GM21529 (cell line): ENCODE measurements around the gene PRPF6.
"Not testable (repeated sequence)": the region's sequence is repeated elsewhere in the genome, so short reads cannot be mapped to it uniquely, and the experiment has no call there.

Experiments
- ATAC-seq: cut with Tn5 transposase; IDR thresholded peaks from one replicate; pipeline ENCODE4 v1.9.1; 2021; ENCODE audit not compliant: unreplicated experiment

PRPF6 gene

DNA sequence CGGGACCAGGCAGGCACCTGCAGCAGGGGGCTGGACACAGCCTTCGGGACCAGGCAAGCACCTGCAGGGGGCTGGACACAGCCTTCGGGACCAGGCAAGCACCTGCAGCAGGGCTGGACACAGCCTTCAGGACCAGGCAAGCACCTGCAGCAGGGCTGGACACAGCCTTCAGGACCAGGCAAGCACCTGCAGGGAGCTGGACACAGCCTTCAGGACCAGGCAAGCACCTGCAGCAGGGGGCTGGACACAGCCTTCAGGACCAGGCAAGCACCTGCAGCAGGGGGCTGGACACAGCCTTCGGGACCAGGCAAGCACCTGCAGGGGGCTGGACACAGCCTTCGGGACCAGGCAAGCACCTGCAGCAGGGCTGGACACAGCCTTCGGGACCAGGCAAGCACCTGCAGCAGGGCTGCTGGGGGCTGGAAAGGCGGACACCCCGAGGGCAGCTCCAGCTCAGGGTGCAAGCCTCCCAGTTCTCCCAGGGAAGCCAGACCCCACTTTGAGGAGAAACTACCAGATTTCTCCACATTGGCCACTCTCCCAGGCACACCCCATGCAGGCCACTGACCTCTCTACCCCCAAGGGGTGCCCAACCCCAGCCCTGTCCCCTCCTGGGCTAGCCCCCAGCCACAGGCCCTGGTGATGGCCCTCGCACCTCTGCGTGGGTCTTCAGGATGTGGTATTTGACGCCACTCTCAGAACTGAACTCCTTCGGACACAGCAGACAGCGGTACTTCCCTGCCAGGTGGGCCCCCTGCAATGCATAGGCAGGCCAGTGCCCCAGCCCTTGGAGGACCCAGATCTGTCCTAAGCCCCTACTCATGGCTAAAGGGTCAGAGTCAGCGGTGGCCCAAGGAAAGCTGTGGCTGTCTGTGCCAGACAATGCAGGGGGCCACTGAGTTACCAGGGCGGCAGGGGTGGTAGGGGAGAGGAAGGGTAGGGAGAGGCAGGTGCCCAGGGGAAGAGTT is 20.0 kb upstream of the PRPF6 start:
- ATAC-seq: not testable (repeated sequence)

GRCh38 chr20:63961664-63962425 is 19.1 kb upstream of the PRPF6 start:
- no peak for ATAC-seq

DNA sequence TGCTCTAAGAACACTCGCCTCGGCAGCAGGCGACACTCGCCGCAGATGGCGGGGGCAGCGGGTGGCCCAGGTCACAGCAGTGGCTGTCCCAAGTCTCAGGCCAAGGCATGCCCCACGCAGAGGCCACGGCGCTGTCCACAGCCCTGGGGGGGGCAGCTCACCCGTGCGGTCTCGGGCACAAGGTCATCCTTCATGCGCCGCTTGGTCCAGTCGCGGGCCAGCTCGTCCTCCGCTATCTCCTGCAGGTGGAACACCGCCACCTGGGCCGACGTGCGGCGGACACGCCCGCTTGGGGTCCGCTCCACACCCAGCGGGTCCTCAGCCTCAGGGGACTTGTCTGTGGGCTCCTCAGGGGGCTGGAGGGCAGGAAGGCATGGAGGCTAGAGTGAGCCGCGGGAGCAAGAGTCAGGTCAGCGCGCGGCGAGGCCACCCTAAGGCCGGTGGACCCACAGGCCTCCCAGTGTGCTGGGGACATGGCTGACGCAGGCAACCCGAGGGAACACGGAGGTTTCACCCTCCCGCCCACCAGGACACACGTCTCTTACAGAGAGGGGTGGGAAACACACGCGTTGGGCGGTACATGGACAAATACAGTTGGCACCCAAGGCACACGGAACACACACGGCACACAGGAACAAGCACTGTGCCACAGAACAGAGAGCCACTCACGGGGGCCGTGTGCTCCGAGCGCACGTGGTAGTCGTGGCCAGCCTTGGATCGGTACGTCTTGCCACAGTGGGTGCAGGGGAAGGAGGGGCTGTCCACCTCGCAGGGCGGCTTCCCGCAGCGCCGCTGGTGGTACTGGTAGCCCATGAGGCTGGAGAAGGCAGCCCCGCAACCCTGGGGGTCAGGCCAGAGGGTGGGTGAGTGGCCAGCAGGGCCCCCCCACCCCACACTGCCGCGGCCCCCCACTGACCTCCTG is 18.2 kb upstream of the PRPF6 start:
- ATAC-seq: no peak

DNA sequence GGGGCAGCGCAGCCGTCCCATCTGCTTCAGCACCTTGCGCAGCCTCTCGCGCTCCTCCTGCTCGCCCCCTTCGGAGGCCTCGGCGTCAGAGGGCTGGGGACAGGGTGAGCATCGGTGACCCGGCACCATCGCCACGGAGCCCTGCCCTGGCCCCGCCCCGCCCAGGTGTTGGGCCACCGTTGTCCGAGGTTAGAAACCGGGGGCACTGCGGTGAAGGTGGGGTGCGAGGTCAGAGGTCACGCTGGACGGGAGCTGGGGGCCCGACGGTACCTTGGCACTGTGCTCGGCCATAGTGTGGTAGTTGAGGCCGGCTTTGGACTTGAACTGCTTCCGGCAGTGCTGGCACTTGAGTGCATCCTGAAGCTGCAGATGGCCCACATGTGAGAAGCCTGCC is 17.6 kb upstream of the PRPF6 start:
- no peak for ATAC-seq

DNA sequence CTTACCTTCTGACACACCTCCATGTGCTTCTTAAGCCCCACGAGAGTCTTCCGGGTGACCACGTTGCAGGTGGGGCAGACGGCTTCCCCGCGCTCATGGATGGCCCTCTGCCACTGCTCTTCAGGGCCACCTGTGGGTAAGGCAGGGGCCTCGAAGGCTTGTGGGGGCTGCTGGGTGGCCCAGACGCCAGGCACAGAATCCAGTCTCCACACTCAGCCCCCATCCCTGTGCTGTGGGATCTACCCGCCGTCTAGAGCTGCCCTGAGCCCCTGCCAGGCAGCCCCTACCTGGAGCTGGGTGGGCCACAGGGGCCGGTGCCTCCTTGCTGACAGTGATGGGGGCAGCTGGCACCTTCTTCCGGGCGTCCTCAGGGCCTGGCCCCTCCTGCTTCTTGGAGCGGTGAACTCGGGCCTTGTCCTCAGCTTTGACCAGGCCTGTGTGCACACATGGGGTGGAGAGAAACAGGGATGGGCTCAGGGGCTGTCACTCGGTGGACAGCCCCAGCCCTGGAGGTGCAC is 17.1 kb upstream of the PRPF6 start:
- ATAC-seq: no peak

DNA sequence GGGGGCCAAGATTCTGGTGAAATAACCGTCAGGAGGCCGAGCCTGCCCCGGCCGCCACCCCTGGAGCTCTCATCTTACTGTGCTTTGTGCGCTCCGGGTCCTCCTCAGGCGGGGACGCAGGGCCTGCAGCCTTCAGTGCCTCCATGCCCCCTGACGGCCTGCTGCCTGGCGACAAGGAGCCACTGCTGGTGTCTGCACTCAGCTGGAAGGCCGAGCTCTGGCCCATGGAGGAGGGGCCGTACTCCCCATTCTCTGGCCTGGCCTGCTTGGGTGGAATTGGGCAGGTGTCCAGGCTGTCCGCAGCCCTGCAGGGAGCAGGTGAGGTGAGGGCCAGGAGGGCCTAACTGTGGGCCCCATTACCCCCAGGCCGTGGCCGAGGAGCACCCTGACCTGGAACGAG is 16.5 kb upstream of the PRPF6 start:
- no peak for ATAC-seq

GRCh38 chr20:63966172-63966943 is 14.6 kb upstream of the PRPF6 start:
- ATAC-seq: no peak

- ATAC-seq: no peak
Observed at GRCh38 chr20:63966944-63967322, 14.0 kb upstream of the PRPF6 start.

GRCh38 chr20:63967330-63968135 is 13.4 kb upstream of the PRPF6 start:
- ATAC-seq: no peak

DNA sequence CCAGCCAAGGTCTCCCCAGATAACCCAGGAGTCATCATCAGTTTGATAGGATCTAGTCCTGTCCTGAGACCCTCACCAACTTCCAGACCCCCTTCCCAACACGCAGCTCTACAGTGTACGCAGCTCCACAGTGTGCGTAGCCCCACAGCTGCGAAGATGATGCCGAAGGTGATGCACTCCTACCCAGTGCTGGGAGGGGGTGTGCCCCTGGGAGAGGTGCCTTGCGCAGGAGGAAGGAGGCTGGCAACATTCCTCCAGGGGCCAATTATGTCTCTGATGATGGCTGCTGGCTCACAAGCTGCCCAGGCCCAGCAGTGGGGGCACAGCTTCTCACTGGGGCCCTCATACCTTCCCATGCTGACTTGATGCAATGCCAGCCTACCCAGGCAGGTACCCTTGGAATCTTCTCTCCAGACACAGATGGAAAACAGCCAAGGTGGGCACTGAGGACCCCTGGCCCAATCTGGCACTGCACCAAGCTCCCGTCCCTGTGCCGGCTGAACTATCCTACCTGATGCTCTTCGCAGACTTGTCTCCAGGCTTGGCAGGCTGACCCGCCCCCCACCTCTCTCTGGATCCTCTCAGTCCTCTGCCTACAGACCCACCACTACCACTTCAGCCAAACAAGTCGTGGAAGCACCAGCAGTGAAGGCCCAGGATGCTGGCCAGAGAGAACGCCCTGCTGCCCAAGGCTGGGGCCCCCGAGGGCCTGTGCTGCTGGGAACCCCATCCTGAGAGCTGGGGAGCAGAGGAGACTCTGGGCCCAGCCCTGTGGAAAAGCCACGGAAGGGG is 12.6 kb upstream of the PRPF6 start:
- no peak for ATAC-seq

DNA sequence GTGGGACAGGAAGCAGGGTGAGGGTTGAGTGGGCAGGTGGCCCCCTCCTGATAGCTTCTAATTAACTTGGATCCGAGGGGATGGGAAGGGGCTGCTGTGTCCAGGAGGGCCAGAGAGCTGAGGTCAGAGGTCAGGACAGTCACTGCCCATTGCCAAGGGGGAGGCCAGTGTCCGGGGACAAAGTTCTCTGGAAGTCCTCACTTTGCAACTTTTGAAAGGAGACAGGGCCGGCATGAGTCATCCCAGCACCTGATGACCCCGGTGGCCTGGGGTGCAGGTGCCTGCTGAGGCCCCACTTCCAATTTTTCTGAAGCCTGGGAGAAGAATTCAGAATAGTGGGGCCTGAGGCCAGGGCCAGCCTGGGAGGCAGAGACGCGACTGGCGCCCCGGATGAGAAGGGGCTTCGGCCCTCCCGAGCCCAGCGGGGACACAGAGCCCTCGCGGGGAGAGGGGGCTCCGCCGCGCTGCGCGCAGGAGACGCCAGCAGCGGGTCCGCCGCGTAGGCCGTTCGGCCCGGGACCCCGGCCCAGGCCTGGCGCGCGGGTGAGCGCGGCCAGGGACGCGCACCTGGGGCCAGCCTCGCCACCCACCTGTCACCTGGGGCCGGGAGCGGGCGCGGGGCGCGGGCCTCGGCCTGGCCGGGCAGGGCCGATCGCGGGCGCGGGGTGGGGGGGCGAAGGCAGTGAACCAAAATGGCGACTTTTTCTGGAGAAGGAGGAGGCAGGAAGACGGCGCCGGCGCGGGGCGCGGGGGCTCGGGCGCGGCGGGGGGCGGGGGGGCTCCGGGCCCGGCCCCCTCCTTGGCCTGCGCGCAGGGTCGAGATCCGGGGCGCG is 11.8 kb upstream of the PRPF6 start:
- ATAC-seq: no peak

DNA sequence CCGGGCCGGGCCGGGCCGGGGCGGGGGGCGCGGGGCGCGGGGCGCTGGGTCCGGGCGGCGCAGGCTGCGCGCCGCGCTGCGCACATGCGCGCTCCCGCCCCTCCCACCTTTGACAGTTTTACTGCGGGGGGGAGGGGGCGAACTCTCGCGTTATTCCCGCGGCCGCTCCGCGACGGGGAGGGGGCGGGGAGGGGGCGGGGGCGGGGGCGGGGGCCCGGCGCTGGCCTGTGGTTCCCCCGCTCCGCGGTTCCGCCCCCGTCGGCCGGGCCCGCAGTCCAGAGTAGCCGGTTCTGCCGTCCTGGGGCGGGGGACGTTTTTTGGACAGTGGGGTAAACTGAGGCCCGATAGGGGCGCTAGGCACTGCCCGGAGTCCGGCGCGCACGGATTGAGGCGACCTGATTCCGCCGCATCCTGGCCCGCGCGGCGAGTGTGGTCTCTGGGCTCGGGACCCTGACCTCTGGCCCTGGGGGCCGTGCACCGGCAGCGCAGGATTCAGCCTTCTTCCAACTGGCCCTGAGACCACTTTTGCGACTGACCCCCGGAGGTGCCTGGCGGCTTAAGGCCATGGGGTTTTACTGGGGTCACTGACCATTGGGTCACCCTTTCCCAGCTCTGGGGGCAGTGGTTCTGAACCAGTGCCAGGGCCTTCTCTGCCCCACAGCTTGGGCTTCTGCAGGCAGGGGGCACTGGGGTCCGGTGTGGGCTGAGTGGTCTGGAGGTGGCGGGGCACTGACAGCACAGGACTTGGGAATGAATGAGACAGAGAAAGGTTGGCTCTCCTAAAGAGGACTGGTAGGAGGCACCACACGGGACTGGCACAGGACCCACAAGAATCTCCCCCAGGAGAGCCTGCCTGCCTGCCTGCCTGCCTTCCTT is 10.9 kb upstream of the PRPF6 start, which contains the start of gene ZNF512B:
Gene ZNF512B (minus strand): TSS at position 93 of the 876 bp plus-strand sequence. CDS start 1,980 bp downstream, outside the sequence.
- ATAC-seq: no peak

DNA sequence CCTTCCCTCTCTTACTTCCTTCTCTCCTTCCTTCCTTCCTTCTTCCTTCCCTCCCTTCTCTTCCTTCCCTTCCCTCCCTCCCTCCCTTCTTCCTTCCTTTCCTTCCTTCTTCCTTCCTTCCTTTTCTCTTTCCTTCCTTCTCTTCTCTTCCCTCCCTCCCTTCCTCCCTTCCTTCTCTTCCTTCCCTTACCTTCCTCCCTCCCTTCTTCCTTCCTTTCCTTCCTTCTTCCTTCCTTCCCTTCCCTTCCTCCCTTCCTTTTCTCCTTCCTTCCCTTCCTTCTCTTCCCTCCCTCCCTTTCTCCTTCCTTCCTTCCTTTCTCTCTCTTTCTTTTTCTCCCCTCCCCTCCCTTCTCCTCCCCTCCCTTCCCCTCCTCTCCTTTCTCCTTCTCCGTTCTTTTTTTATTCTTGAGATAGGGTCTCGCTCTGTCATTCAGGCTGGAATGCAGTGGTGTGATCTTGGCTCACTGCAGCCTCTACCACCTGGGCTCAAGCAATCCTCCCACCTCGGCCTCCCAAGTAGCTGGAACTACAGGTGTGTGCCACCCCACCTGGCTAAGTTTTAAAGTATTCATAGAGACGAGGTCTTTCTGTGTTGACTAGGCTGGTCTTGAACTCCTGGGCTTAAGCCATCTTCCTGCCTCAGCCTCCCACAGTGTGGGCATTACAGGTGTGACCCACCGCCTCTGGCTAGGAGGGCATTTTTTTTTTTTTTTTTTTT is 10.1 kb upstream of the PRPF6 start:
- ATAC-seq: no peak

- ATAC-seq: not testable (repeated sequence)
Observed at GRCh38 chr20:63971960-63972311, 9.0 kb upstream of the PRPF6 start.

- no peak for ATAC-seq
Observed at GRCh38 chr20:63972312-63973159, 8.4 kb upstream of the PRPF6 start.
